ENCODE data around the gene GLS. TPM values are rescaled to one million over a fixed set of nuclear protein-coding genes. Genes with fewer than 3 reads are reported as not detected.

Gene GLS
- total RNA-seq, 1 donor from 2014 or later = 179 TPM

GRCh38 chr2:191009541-191010374, 129.1 kb downstream of the GLS start:
- intact Hi-C loops (cut with micrococcal nuclease) = loop anchor here (2.0 to 10.0 kb wide), 4 partner anchors 13 to 1247 kb away; partner anchors contain the start of genes HIBCH and OSGEPL1

- intact Hi-C loops (cut with micrococcal nuclease) = loop anchor here (1.0 to 10.0 kb wide), 5 partner anchors 11 to 1249 kb away; partner anchors contain the start of genes HIBCH and OSGEPL1
These were observed 130.6 kb downstream of the GLS start for GRCh38 chr2:191010887-191011885.

- intact Hi-C loops (cut with micrococcal nuclease) = loop anchor here (5.0 to 10.0 kb wide), 3 partner anchors 50 to 1250 kb away; partner anchors contain the start of genes HIBCH and OSGEPL1
These were observed 131.7 kb downstream of the GLS start for GRCh38 chr2:191012346-191012745.

- intact Hi-C loops (cut with micrococcal nuclease) = loop anchor here (1.0 to 10.0 kb wide), 4 partner anchors 25 to 1251 kb away; partner anchors contain the start of genes HIBCH and OSGEPL1
These were observed 132.4 kb downstream of the GLS start for GRCh38 chr2:191012845-191013681.

GRCh38 chr2:191013682-191013931, 133.0 kb downstream of the GLS start:
- intact Hi-C loops (cut with micrococcal nuclease) = loop anchor here (1.0 to 10.0 kb wide), 4 partner anchors 25 to 1251 kb away; partner anchors contain the start of genes HIBCH and OSGEPL1

GRCh38 chr2:191013932-191014652, 133.5 kb downstream of the GLS start, which contains the start of gene STAT1:
STAT1 (minus strand) TSS chr2:191014171; CDS start chr2:191010003, 4,168 bp downstream.
- intact Hi-C loops (cut with micrococcal nuclease) = loop anchor here (1.0 to 10.0 kb wide), 10 partner anchors 9 to 1252 kb away; partner anchors contain the start of genes HIBCH, NABP1, NEMP2 and OSGEPL1

GRCh38 chr2:191014653-191015020, 134.0 kb downstream of the GLS start:
- intact Hi-C loops (cut with micrococcal nuclease) = loop anchor here (1.0 to 10.0 kb wide), 9 partner anchors 9 to 1252 kb away; partner anchors contain the start of genes HIBCH, NABP1, NEMP2 and OSGEPL1

Other genes starting within 250 kb of the GLS start
- 30.7 and 37.7 TPM in 2 replicates for gene NAB1, start 231.7 kb upstream of the GLS start, total RNA-seq
- 784 and 811 TPM in 2 replicates for gene STAT1, start 133.3 kb downstream of the GLS start, total RNA-seq